Left forelimb (tissue), 1 donor: ENCODE measurements around the gene YBEY.
"Not testable (repeated sequence)": the region's sequence is repeated elsewhere in the genome, so short reads cannot be mapped to it uniquely, and the experiment has no call there.

ENCODE experiments used
- DNase-seq: peaks from one replicate; pipeline ENCODE4 v3.0.0-alpha.2; 2018; ENCODE audit warnings: low spot score

Gene YBEY

GRCh38 chr21:46304955-46305354 is 18.8 kb downstream of the YBEY start:
- DNase-seq: no peak

- DNase-seq: no peak
Measured at GRCh38 chr21:46307625-46308024, 21.5 kb downstream of the YBEY start.

GRCh38 chr21:46308431-46308830 is 22.3 kb downstream of the YBEY start:
- DNase-seq: no peak

- DNase-seq: not testable (repeated sequence)
Measured at GRCh38 chr21:46310260-46310659, 24.1 kb downstream of the YBEY start.

- DNase-seq: no peak
Measured at GRCh38 chr21:46311568-46311967, 25.4 kb downstream of the YBEY start.

GRCh38 chr21:46312949-46313348 is 26.8 kb downstream of the YBEY start:
- no peak for DNase-seq

GRCh38 chr21:46314441-46315020 is 28.4 kb downstream of the YBEY start:
- no peak for DNase-seq

- no peak for DNase-seq
Measured at GRCh38 chr21:46316708-46317324, 30.7 kb downstream of the YBEY start.

GRCh38 chr21:46317710-46318463 is 31.7 kb downstream of the YBEY start:
- DNase-seq: no peak

- no peak for DNase-seq
Measured at GRCh38 chr21:46318464-46318845, 32.3 kb downstream of the YBEY start.

- no peak for DNase-seq
Measured at GRCh38 chr21:46319186-46319585, 33.0 kb downstream of the YBEY start.

GRCh38 chr21:46320331-46320801 is 34.2 kb downstream of the YBEY start:
- DNase-seq: no peak

- DNase-seq: no peak
Measured at GRCh38 chr21:46322351-46323226, 36.4 kb downstream of the YBEY start.

GRCh38 chr21:46323227-46323709 is 37.1 kb downstream of the YBEY start:
- no peak for DNase-seq

- DNase-seq: peak; percentile 97
Measured at GRCh38 chr21:46323710-46324389, 37.7 kb downstream of the YBEY start, which contains the start of the genes C21orf58 and PCNT. Gene C21orf58 (minus strand): TSS chr21:46323870. CDS start chr21:46322738, 1,132 bp downstream. Gene PCNT (plus strand): TSS chr21:46324156. CDS start chr21:46324229, 73 bp downstream.

GRCh38 chr21:46324390-46325072 is 38.4 kb downstream of the YBEY start:
- peak; percentile 97 for DNase-seq

GRCh38 chr21:46325073-46325912 is 39.2 kb downstream of the YBEY start:
- DNase-seq: no peak

- no peak for DNase-seq
Measured at GRCh38 chr21:46326110-46326703, 40.1 kb downstream of the YBEY start.

GRCh38 chr21:46327711-46328110 is 41.6 kb downstream of the YBEY start:
- no peak for DNase-seq
